H1 (cell line): ENCODE results near the gene ARRB1. TPM values are rescaled to one million over a fixed set of nuclear protein-coding genes. Genes with fewer than 3 reads are reported as not detected.

Experiments used
- CTCF ChIA-PET: fragments of 300-600 bp; sonication (Branson Sonifier 250); formaldehyde crosslinking; loops from one replicate; lab custom pipeline; 2021; ENCODE audit not compliant: partially characterized antibody; lab: Charles Lee
- POLR2A ChIA-PET: fragments of 300-600 bp; sonication (Branson Sonifier 250); formaldehyde crosslinking; loops from one replicate; lab custom pipeline; 2021; ENCODE audit warnings: inconsistent platforms; ENCODE audit not compliant: partially characterized antibody; lab: Charles Lee
- DNase-seq, 2 experiments: peaks; one replicate each; pipeline versions ENCODE4 v3.0.0 to v3.0.0-alpha.2; 2010 to 2022; ENCODE audit warnings: low spot score in 2 of 2, low read depth in 1 of 2, mixed read lengths in 1 of 2
- FAIRE-seq: peaks from 2 replicates; lab custom pipeline; 2011; peaks lifted over from hg19 to GRCh38; lab: Jason Lieb, UNC
- H2AFZ ChIP-seq: 2 replicates; pipeline ENCODE4 v1.8.1; 2012; ENCODE audit warnings: low read length, inconsistent platforms
- H2AK5ac ChIP-seq: 2 replicates; pipeline ENCODE4 v1.6.1; 2013; ENCODE audit warnings: low read depth, low read length
- H2BK120ac ChIP-seq: replicated peaks from 2 replicates; pipeline ENCODE3; 2013; ENCODE audit warnings: low read depth, low read length, inconsistent platforms
- H2BK12ac ChIP-seq: 2 replicates; pipeline ENCODE4 v1.6.1; 2013; ENCODE audit warnings: low read depth, low read length
- H2BK15ac ChIP-seq: 2 replicates; pipeline ENCODE4 v1.6.1; 2013; ENCODE audit warnings: low read length
- H2BK20ac ChIP-seq: 2 replicates; pipeline ENCODE4 v1.6.1; 2013; ENCODE audit warnings: low read length
- H2BK5ac ChIP-seq: 2 replicates; pipeline ENCODE4 v1.6.1; 2013; ENCODE audit warnings: low read depth, low read length
- H3K14ac ChIP-seq: 2 replicates; pipeline ENCODE4 v1.6.1; 2013; ENCODE audit warnings: inconsistent platforms; ENCODE audit not compliant: insufficient read length
- H3K18ac ChIP-seq: 2 replicates; pipeline ENCODE4 v1.6.1; 2013; ENCODE audit warnings: low read length; ENCODE audit errors: extremely low read depth
- H3K23ac ChIP-seq: 2 replicates; pipeline ENCODE4 v1.6.1; 2013; ENCODE audit warnings: inconsistent platforms; ENCODE audit not compliant: insufficient read length
- H3K23me2 ChIP-seq: 2 replicates; pipeline ENCODE4 v1.6.1; 2013; ENCODE audit warnings: low read depth, low read length
- H3K27ac ChIP-seq: 2 replicates; pipeline ENCODE4 v1.6.1; 2011; ENCODE audit warnings: low read depth, low read length, inconsistent platforms
- H3K27me3 ChIP-seq, 4 experiments: replicated peaks in 1 of 4; 1 replicate in 1 of 4; 2 replicates in 3 of 4; pipeline versions ENCODE4 v1.6.1 to v1.8.1; 2011 to 2013; ENCODE audit warnings: low read length in 3 of 4, mild to moderate bottlenecking in 3 of 4, inconsistent platforms in 2 of 4, mixed read lengths in 2 of 4, moderate library complexity in 1 of 4; ENCODE audit not compliant: control insufficient read depth in 3 of 4, insufficient read depth in 3 of 4; ENCODE audit errors: extremely low read depth in 1 of 4
- H3K36me3 ChIP-seq, 4 experiments: 2 replicates each; pipeline versions ENCODE4 v1.6.1 to v1.8.1; 2011 to 2013; ENCODE audit warnings: mild to moderate bottlenecking in 4 of 4, low read length in 3 of 4, moderate library complexity in 2 of 4, control low read depth in 1 of 4, inconsistent platforms in 1 of 4; ENCODE audit not compliant: insufficient read depth in 4 of 4, control insufficient read depth in 2 of 4
- H3K4ac ChIP-seq: replicated peaks from 2 replicates; pipeline ENCODE3; 2013; ENCODE audit warnings: low read length, low read depth, mixed read lengths, inconsistent platforms; ENCODE audit not compliant: insufficient read length
- H3K4me1 ChIP-seq, 4 experiments: replicated peaks in 1 of 4; 1 replicate in 1 of 4; 2 replicates in 3 of 4; pipeline versions ENCODE4 v1.6.1 to v1.8.1; 2011 to 2013; ENCODE audit warnings: low read length in 3 of 4, inconsistent platforms in 2 of 4, mixed read lengths in 1 of 4; ENCODE audit not compliant: insufficient read depth in 4 of 4, control insufficient read depth in 3 of 4
- H3K4me2 ChIP-seq, 2 experiments: 2 replicates each; pipeline versions ENCODE4 v1.6.1 to v1.8.1; 2011 to 2013; ENCODE audit warnings: low read depth in 2 of 2, low read length in 2 of 2, control low read depth in 1 of 2, inconsistent platforms in 1 of 2, mild to moderate bottlenecking in 1 of 2; ENCODE audit not compliant: insufficient read depth in 1 of 2
- H3K4me3 ChIP-seq, 4 experiments: fragments of 200-600, 300-600 bp in 1 of 4; sonication (generic), shearing (Covaris generic), sonication (Bioruptor Twin) in 1 of 4; 2 replicates each; pipeline versions ENCODE4 v1.5.1 to v1.8.1; 2011 to 2016; ENCODE audit warnings: low read length in 4 of 4, low read depth in 3 of 4, control low read depth in 2 of 4, inconsistent platforms in 2 of 4, mild to moderate bottlenecking in 2 of 4, mixed read lengths in 1 of 4, moderate library complexity in 1 of 4; ENCODE audit not compliant: insufficient read depth in 2 of 4; ENCODE audit errors: extremely low read depth in 1 of 4
- H3K56ac ChIP-seq: replicated peaks from 2 replicates; pipeline ENCODE3; 2013; ENCODE audit warnings: low read depth, mild to moderate bottlenecking, mixed read lengths, low read length, inconsistent platforms; ENCODE audit not compliant: insufficient read length
- H3K79me1 ChIP-seq: 2 replicates; pipeline ENCODE4 v1.6.1; 2013; ENCODE audit warnings: low read depth, low read length, control low read depth
- H3K79me2 ChIP-seq, 2 experiments: 2 replicates each; pipeline versions ENCODE4 v1.6.1 to v1.8.1; 2012 to 2013; ENCODE audit warnings: low read length in 2 of 2, mild to moderate bottlenecking in 2 of 2, inconsistent platforms in 1 of 2; ENCODE audit not compliant: insufficient read depth in 2 of 2, control insufficient read depth in 1 of 2
- H3K9ac ChIP-seq, 4 experiments: replicated peaks in 1 of 4; 1 replicate in 1 of 4; 2 replicates in 3 of 4; pipeline versions ENCODE4 v1.6.1 to v1.8.1; 2011 to 2013; ENCODE audit warnings: low read depth in 3 of 4, low read length in 3 of 4, control low read depth in 2 of 4, mild to moderate bottlenecking in 2 of 4, moderate library complexity in 2 of 4, inconsistent platforms in 1 of 4; ENCODE audit errors: extremely low read depth in 1 of 4
- H3K9me3 ChIP-seq, 2 experiments: 2 replicates each; pipeline versions ENCODE4 v1.6.1 to v1.8.1; 2012 to 2013; ENCODE audit warnings: mild to moderate bottlenecking in 2 of 2, moderate library complexity in 2 of 2, control low read depth in 1 of 2, inconsistent platforms in 1 of 2, low read depth in 1 of 2, low read length in 1 of 2, mixed read lengths in 1 of 2; ENCODE audit not compliant: insufficient read depth in 2 of 2
- H4K20me1 ChIP-seq, 2 experiments: replicated peaks in 1 of 2; 2 replicates each; pipeline versions ENCODE3 to v1.8.1; 2011 to 2013; ENCODE audit warnings: inconsistent platforms in 2 of 2, low read length in 2 of 2, mild to moderate bottlenecking in 1 of 2; ENCODE audit not compliant: insufficient read depth in 2 of 2, control insufficient read depth in 1 of 2
- H4K5ac ChIP-seq: 2 replicates; pipeline ENCODE4 v1.6.1; 2013; ENCODE audit warnings: low read length, low read depth, mixed read lengths, inconsistent platforms; ENCODE audit not compliant: insufficient read length
- H4K8ac ChIP-seq: 2 replicates; pipeline ENCODE4 v1.8.0; 2013; ENCODE audit warnings: mild to moderate bottlenecking, moderate library complexity, low read length, inconsistent platforms; ENCODE audit not compliant: insufficient read depth; ENCODE audit errors: extremely low read depth
- H4K91ac ChIP-seq: replicated peaks from 2 replicates; pipeline ENCODE3; 2013; ENCODE audit warnings: low read length, mixed read lengths, inconsistent platforms; ENCODE audit not compliant: insufficient read length
- BACH1 ChIP-seq: IDR thresholded peaks from 2 replicates; pipeline ENCODE4 v1.6.1; 2012; ENCODE audit warnings: low read length, improper control_type of control experiment
- CBX5 ChIP-seq: fragments of 300-800, 300-1000 bp; sonication (generic); IDR thresholded peaks from 2 replicates; pipeline ENCODE4 v1.7.1; 2016; ENCODE audit warnings: antibody characterized with exemption, low read length, low read depth
- CHD1 ChIP-seq: IDR thresholded peaks from 2 replicates; pipeline ENCODE4 v1.6.1; 2012; ENCODE audit warnings: low read depth, low read length, improper control_type of control experiment
- EP300 ChIP-seq, 2 experiments: IDR thresholded peaks; 1 replicate in 1 of 2; 2 replicates in 1 of 2; pipeline ENCODE4 v1.6.1; 2011 to 2012; ENCODE audit warnings: low read depth in 2 of 2, low read length in 2 of 2, mild to moderate bottlenecking in 2 of 2, borderline replicate concordance in 1 of 2, inconsistent platforms in 1 of 2, moderate library complexity in 1 of 2
- KDM4A ChIP-seq: IDR thresholded peaks from one replicate; pipeline ENCODE4 v1.7.1; 2012; ENCODE audit warnings: low read depth, mild to moderate bottlenecking, moderate library complexity, low read length, inconsistent platforms; ENCODE audit not compliant: severe bottlenecking
- SAP30 ChIP-seq: fragments of 300-600 bp; sonication (generic); IDR thresholded peaks from 2 replicates; pipeline ENCODE4 v1.7.1; 2012; ENCODE audit warnings: low read length, moderate library complexity, mild to moderate bottlenecking, inconsistent platforms; ENCODE audit not compliant: insufficient read depth, insufficient replicate concordance
- SUZ12 ChIP-seq: fragments of 200-600 bp; sonication (generic); IDR thresholded peaks from 2 replicates; pipeline ENCODE4 v1.6.1; 2012; ENCODE audit warnings: mild to moderate bottlenecking, inconsistent platforms, low read length, moderate library complexity, mixed read lengths
- TAF1 ChIP-seq: IDR thresholded peaks from 2 replicates; pipeline ENCODE4 v1.6.1; 2011; ENCODE audit warnings: mild to moderate bottlenecking, low read depth, low read length
- TBP ChIP-seq: IDR thresholded peaks from 2 replicates; pipeline ENCODE4 v1.6.1; 2011; ENCODE audit warnings: low read depth, low read length, improper control_type of control experiment
- TEAD4 ChIP-seq: IDR thresholded peaks from 2 replicates; pipeline ENCODE4 v1.6.1; 2012; ENCODE audit warnings: low read depth, low read length, inconsistent platforms, mixed read lengths
- WGBS, 2 experiments: shearing (Covaris generic) in 1 of 2; methylation state at CpG; one replicate each; pipeline versions ENCODE4 v1.1.6 to v1.1.7; 2013 to 2015; ENCODE audit warnings: low lambda C conversion rate in 2 of 2, mixed read lengths in 2 of 2, inconsistent platforms in 1 of 2, low coverage in 1 of 2, missing lambda C conversion rate in 1 of 2; ENCODE audit not compliant: insufficient replicate concordance in 2 of 2, insufficient coverage in 1 of 2, insufficient read length in 1 of 2; ENCODE audit errors: extremely low coverage in 1 of 2, missing lambda C conversion rate in 1 of 2; 5-methylcytosine and 5-hydroxymethylcytosine counted together
- polyA plus RNA-seq, 7 experiments: library from polyadenylated mRNA; depleted of rRNA in 3 of 7; stranded (reverse) in 5 of 7; unstranded in 2 of 7; fragments of >200 nt in 5 of 7; fragments of 200-250 nt in 2 of 7; gene quantifications; 1 replicate in 5 of 7; 2 replicates in 1 of 7; 4 replicates in 1 of 7; pipeline versions ENCODE4 v1.2.1 to v1.2.3, GENCODE V29; 2011 to 2013; ENCODE audit warnings: missing spikeins in 2 of 7, mixed read lengths in 2 of 7
- total RNA-seq: library from RNA; stranded (reverse); fragmentation: NEBNext Ultra II Directional; extraction: Animal tissue kit (Norgen Biotek cat#: 25700); gene quantifications from 2 replicates; pipeline ENCODE4 v1.2.1, GENCODE V29; 2021

The ARRB1 gene
- total and polyA plus RNA-seq, 2 of the 8 experiments (the other 6 are each of a cell fraction or from before 2014, with no cell fraction given): 9.4 to 31.8 TPM

DNA sequence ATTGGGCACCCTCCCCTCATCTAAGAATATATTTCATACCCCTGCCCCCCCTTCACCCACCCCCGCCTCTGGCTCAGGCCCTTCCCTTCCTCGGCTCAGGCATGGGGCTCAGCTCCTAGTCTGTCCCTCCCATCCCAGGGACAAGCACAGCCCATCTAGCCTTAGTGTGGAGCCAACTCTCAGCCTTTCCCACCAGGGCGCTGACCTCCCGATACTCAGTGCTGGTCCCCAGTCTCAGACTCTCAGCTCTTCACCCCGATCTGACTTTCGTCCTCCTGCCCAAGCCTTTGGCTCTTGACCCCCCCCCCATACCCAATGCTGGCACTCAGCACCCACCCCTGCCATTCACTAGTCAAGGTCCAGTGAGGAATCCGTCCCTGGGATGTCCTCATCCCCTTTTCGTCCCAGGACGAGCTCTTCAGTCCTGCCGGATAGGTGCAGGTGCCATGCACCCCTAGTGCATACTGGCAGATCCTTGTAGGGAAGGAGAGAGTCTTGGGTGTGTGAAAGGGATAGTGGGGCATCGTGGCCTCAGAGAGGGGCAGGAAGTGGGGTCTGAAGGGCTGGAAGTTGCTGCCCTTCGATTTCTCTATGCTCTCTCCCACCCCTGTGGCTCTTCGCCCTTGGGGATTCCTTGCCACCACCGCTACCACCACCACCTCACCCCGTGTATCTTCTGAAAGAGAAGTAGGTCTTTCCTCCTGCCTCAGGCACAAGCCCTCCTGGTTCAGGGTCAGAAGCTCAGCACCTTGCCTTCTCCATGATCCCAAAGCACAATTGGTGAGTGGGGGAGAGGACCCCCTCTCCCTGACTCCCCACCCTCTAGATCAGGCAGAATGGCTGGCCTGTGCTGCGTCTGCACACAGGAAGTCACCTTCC lies 108.5 kb downstream of the ARRB1 start:
- no peak overlapping the region for H3K27ac ChIP-seq
- no peak overlapping the region for H3K23ac ChIP-seq
- peaks cover 12% of the 10 kb centered on the region; the same call in 1 of the 2 replicates for H3K23me2 ChIP-seq
- no peak overlapping the region for H3K14ac ChIP-seq
- 0 out of 2 replicates have a peak overlapping the region, but pooled peaks have one; percentile 3 for H2AK5ac ChIP-seq
- H2AFZ ChIP-seq: no peak overlapping the region
- peaks cover 24 to 50% (median 40%) of the 10 kb centered on the region in 4 experiments for H3K27me3 ChIP-seq
- H2BK5ac ChIP-seq: no peak overlapping the region
- peaks cover 5 to 16% (median 9%) of the 10 kb centered on the region in 4 experiments for H3K4me1 ChIP-seq
- H3K56ac ChIP-seq: no peak overlapping the region
- no peak overlapping the region for H4K5ac ChIP-seq
- H3K36me3 ChIP-seq: no peaks in the 10 kb centered on the region
- H4K20me1 ChIP-seq: peaks cover 0 to 3% of the 10 kb centered on the region in 2 experiments
- no peak overlapping the region for H3K18ac ChIP-seq
- H3K4me2 ChIP-seq: peak overlapping the region in 1 of 2 experiments; percentile 79; a peak in 1 of 4 replicates
- no peaks in the 10 kb centered on the region for H3K9me3 ChIP-seq
- no peaks in the 10 kb centered on the region for H3K79me2 ChIP-seq
- H4K91ac ChIP-seq: no peak overlapping the region
- H2BK120ac ChIP-seq: no peak overlapping the region
- ChIA-PET CTCF (interaction anchor here (0.6 to 45.7 kb wide), 15 partner anchors 0 to 244 kb away, joined by 3 to 952 read pairs (median 4); partner anchors contain the start of genes SLCO2B1 and TPBGL), POLR2A (interaction anchor here (0.8 to 1.5 kb wide), 2 partner anchors 20 to 158 kb away, joined by 3 to 7 read pairs; no protein-coding TSS in a partner anchor)
- no peak overlapping the region; the same call in 1 of the 2 replicates for H4K8ac ChIP-seq
- no peak overlapping the region for H2BK20ac ChIP-seq
- H3K4ac ChIP-seq: no peak overlapping the region
- DNase-seq (no peak), FAIRE-seq (no peak)
- H3K4me3 ChIP-seq: peak overlapping the region in 1 of 4 experiments; percentile 63; a peak in 1 of 8 replicates
- 83% methylated on average over 14 of the region's 16 CpGs; no CpG with 5 or more reads in 1 of the 2 experiments for WGBS, 2 experiments
- H3K79me1 ChIP-seq: no peaks in the 10 kb centered on the region
- no peak overlapping the region for H2BK12ac ChIP-seq
- no peak overlapping the region for H3K9ac ChIP-seq
- no peak overlapping the region for H2BK15ac ChIP-seq
- TF ChIP-seq TEAD4 (no peak), EP300 (IDR thresholded peaks at IDR 0.05; ENCODE audit: borderline replicate concordance in 1 of 2, low read depth in 2 of 2, low read length in 2 of 2) (no peak), TBP (no peak), SAP30 (no peak), CHD1 (no peak), SUZ12 (no peak), CBX5 (no peak), TAF1 (no peak), KDM4A (no peak), BACH1 (no peak)
